GM12865 (cell line): ENCODE results near the gene CCR5AS.
"Not testable (repeated sequence)": the region's sequence is repeated elsewhere in the genome, so short reads cannot be mapped to it uniquely, and the experiment has no call there.

ENCODE experiments used
- DNase-seq: peaks from one replicate; pipeline ENCODE4 v3.0.0; 2010; ENCODE audit warnings: low read depth
- H3K4me3 ChIP-seq: 2 replicates; pipeline ENCODE4 v1.5.1; 2011; ENCODE audit warnings: mild to moderate bottlenecking, low read depth, low read length, control low read depth
- TF ChIP-seq, protein P1 (sequence below): IDR thresholded peaks from 2 replicates; pipeline ENCODE4 v1.5.1; 2011; ENCODE audit warnings: low read length, control low read depth, low read depth, inconsistent platforms; ENCODE audit not compliant: insufficient read depth; ENCODE audit errors: missing control alignments

The CCR5AS gene

GRCh38 chr3:46389306-46389705 is 17.6 kb downstream of the CCR5AS start:
- no peak for DNase-seq
- no peak overlapping the region for H3K4me3 ChIP-seq
- TF ChIP-seq, protein P1, sequence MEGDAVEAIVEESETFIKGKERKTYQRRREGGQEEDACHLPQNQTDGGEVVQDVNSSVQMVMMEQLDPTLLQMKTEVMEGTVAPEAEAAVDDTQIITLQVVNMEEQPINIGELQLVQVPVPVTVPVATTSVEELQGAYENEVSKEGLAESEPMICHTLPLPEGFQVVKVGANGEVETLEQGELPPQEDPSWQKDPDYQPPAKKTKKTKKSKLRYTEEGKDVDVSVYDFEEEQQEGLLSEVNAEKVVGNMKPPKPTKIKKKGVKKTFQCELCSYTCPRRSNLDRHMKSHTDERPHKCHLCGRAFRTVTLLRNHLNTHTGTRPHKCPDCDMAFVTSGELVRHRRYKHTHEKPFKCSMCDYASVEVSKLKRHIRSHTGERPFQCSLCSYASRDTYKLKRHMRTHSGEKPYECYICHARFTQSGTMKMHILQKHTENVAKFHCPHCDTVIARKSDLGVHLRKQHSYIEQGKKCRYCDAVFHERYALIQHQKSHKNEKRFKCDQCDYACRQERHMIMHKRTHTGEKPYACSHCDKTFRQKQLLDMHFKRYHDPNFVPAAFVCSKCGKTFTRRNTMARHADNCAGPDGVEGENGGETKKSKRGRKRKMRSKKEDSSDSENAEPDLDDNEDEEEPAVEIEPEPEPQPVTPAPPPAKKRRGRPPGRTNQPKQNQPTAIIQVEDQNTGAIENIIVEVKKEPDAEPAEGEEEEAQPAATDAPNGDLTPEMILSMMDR, result no peak

GRCh38 chr3:46388847-46389246 is 18.0 kb downstream of the CCR5AS start:
- not testable (repeated sequence) for H3K4me3 ChIP-seq

DNA sequence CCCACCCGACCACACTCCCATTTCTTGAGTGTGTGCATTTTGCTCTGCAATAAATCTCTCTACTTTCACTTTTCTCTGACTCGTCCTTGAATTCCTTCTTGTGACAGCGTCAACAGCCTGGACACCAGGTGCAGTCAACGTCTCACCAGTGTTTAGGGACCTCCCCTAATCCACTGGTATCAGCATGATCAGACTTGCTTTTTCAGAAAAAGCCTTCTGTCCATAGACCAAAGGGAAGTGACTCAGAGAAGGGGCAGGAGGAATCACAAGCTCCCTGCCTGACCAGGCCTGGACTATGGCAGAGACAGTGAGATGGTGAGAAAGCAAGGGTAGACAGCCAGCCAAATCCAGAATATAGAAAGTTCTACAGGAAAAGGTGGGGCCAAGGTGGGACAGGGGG is 20.7 kb downstream of the CCR5AS start:
- H3K4me3 ChIP-seq, result no peak overlapping the region
- DNase-seq, result peak; percentile 20
- TF ChIP-seq, protein P1, result no peak

More at GRCh38 chr3:46388847-46389246, 18.0 kb downstream of the CCR5AS start:
- not testable (repeated sequence) for DNase-seq

DNA sequence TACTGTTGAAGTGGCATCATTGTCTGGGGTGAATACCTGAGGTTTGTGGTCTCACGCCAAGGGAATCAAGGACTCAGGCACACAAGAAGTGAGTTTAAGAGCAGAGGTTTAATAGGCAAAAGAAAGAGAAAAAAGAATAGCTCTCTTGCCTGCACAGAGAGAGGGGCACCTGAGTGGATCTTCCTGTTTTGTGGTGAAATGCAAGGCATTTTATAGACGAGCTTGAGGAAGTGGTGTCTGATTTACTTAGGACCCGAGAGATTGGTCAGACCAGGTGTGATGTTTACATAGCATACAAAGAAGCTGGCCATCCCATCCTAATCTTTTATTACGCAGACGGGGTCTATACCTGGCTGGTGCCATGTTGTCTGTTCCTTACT is 22.9 kb downstream of the CCR5AS start:
- TF ChIP-seq, protein P1, result no peak
- no peak for DNase-seq
- H3K4me3 ChIP-seq, result no peak overlapping the region

GRCh38 chr3:46383211-46383950 is 23.5 kb downstream of the CCR5AS start:
- H3K4me3 ChIP-seq, result no peak overlapping the region
- no peak for DNase-seq
- TF ChIP-seq, protein P1, result no peak

DNA sequence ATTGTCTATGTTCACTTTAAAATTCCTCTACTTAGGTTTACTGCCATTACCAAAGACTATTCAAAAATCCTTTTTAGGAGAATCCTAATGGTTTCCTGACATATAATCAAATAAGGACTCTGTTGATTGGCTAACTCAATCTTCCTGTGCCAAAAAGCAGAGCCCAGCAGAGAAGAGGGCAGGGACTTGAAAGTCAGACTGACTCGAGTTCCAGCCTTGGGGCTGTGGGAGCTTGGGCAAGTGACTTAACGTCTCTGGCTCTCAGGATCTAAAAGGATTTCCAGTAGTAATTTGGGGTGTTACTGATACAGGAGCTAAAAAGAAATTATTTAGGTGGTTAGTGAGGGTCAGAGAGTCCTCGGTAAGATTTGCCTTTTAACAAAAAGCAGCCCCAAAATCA is 25.2 kb downstream of the CCR5AS start:
- DNase-seq, result no peak
- TF ChIP-seq, protein P1, result no peak
- no peak overlapping the region for H3K4me3 ChIP-seq

- no peak overlapping the region for H3K4me3 ChIP-seq
- TF ChIP-seq, protein P1, result no peak
- DNase-seq, result no peak
These were observed 26.2 kb downstream of the CCR5AS start for GRCh38 chr3:46380471-46381221.
